Activated CD8-positive, alpha-beta memory T cell treated with anti-CD3 and anti-CD28 coated beads for 48 hours (primary cell): ENCODE results near the gene MRPL49.
"Not testable (repeated sequence)": the region's sequence is repeated elsewhere in the genome, so short reads cannot be mapped to it uniquely, and the experiment has no call there.

ENCODE experiments used
- DNase-seq, 3 experiments: peaks; one replicate each; pipeline ENCODE4 v3.0.0-alpha.2; 2020; ENCODE audit warnings: low read depth in 2 of 3, low spot score in 2 of 3

The MRPL49 gene

DNA sequence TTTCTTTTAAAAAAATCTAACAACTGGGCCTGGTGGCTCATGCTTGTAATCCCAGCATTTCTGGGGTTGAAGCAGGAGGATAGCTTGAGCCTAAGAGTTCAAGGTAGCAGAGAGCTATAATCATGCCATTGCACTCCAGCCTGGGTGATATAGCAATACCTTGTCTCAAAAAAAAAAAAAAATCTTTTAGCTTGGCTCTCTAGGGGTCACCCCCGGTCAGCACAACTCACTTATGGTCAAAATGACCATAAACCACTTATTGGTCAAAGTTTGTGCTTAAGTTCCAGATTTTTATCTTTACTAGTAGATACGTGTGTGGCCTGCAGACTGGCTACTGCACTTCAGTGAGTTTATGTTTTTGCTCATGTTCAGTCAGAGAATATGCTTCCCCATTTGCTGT, 41.6 kb downstream of the MRPL49 start:
- DNase-seq, result no peak

DNA sequence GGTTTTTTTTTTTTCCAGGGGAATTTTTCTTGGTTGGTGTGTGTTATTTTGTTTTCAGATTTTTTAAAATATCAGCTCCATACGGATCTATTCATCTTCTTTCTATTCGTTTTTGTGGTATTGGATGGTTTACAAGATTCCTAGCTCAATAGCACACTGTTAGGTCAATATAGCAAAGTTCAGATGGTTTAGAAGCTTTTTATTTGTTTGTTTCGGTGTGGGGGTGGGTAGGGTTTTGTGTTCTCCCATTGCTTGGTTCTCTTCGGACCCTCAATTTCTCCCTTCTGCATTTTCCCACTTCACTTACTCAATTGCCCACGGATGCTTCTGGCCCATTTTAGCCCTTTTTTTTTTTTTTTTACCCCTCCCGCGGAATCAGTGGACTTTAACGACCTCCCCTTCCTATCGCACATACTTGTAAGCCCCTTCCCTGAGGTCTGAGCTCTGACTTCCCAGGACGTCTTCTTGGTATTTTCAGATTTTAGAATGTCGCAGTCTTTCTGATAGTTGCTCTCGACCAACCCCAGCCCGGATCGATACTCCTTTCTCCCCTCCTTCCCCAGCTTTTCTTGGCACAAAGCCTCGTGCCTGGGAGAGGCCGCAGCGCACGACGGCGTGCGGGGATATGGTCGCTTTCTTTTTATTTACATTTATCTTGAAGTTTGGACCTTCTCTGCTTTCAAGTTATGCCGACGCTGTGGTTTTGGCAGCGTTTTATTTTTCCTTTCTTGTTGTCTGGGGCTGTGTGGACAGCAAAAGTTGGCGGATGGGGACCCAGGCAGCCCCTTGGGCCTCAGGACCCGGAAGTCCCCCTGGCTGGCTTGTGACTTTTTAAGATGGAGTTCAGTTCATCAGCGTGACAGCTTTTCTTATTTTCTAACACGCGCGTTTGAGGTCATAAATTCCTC, 43.5 kb downstream of the MRPL49 start:
- DNase-seq, result no peak

DNA sequence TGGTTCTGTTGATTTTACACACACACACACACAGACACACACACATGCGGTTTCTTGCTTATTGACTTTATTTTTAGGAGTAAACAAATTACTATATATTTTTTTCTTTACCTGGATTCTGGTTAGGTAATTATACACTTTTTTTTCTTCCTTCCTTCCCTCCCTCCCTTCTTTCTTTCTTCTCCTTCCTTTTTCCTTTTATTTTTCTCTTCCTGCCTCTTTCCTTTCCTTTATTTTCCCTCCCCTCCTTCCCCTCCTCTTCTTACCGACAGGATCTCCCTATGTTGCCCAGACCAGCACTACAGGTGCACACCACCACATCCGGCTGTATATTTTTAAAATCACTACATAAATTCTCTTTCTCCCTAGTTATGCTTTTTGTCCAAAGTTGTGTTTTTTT, 44.8 kb downstream of the MRPL49 start:
- no peak for DNase-seq

DNA sequence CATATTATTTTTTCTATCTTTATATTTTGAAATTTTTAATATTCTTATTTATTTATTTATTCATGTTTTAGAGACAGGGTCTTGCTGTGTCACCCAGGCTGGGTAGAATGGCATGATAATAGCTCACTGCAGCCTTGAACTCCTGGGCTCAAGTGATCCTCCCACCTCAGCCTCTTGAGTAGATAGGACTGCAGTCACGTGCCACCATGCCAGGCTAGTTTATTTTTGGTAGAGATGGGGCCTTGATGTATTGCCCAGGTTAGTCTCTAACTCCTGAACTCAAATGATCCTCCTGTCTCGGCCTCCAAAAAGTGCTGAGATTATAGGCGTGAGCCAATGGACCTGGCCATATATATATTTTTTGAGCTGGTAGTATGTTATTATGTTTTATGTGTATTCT, 45.5 kb downstream of the MRPL49 start:
- DNase-seq, result no peak

DNA sequence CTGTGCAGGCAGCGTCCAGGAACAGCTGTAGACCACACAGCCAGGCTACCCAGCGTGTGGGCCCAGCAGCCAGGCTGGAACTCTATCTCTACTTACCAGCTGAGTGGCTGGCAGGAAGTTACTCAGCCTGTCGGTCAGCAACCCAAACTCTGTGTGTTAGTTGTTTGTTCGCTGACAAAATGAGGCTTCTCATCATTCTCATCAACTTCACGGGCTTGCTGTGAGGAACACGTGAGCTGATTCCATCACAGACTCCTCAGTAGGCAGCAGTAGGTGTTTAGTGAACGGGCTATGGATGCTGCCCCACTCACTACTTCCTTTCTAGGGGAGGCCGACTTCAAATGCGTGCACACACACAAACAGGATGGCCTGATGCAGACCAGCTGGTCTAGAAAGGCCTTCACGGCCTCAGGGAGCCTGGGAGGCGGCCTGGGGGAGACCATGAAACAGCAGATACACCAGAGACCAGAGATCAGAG, 47.1 kb downstream of the MRPL49 start:
- no peak for DNase-seq

DNA sequence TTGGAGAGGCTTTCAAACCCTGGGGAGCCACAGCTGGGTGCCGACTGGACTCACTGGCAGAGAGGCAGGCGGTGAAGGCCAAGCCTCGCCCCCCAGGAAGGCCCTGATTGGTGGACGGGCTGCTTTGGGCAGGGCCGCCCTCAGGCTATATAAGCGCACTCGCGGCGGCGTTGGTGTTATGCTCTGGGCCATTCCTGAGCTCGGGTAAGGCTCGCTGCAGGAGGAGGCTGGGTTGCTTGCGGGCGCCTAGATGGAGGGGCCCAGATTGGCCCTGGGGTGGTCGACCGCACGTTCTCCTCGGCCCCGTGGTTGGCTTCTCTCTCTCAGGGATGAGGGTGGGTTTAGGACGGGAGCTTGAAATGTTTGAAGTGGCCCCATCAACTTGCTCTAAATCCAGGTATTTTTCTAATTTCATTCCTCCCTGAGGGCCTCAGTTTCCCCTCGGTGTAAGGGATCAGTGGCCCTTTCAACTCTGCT, 48.0 kb downstream of the MRPL49 start, which contains the start of gene SPDYC:
Gene SPDYC (plus strand): TSS at position 176 of the 477 bp plus-strand sequence. CDS start 1,125 bp downstream, outside the sequence.
- no peak for DNase-seq

DNA sequence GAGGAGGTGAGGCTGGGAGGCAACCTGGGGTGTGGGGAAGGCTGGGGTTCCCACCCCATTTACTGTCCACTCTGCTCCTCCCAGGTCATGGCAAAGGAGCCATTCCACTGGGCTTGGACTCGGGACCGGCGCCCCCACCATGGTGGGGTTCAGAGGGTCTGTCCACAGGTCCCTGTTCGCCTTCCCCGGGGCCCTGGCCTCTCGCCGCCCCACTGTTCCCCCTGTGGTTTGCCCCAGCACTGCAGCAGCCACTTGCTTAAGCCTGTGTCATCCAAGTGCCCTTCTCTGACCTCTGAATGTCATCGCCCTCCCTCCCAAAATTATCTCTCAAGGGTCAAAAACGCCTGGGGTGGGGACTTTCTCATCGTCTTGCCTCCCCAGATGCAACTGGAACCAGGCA, 50.5 kb downstream of the MRPL49 start:
- DNase-seq, result no peak

DNA sequence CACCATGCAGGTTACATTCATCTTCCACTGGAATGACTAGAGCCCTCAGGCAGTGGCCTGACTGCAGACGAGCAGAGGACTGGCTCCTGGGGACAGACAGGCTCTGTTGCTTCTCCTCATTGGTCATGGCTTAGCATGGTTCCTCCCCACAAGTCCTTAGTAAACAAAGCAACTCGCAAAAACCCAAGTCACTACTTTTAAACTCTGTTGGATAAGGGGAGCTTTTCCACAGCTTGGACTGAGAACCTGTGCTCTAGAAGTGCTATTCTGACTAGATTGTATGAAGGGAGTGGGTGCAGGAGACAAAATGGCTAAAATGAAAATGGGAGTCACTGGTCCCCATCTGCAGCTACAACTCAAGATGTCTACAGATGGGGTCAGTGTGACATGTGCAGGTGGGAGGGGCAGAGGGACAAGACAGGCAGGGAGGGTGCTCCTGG, 52.5 kb downstream of the MRPL49 start:
- not testable (repeated sequence) for DNase-seq
